H1 (cell line): ENCODE results near the gene PBX3. TPM values are rescaled to one million over a fixed set of nuclear protein-coding genes. Genes with fewer than 3 reads are reported as not detected.

Source experiments
- CTCF ChIA-PET: fragments of 300-600 bp; sonication (Branson Sonifier 250); formaldehyde crosslinking; loops from one replicate; lab custom pipeline; 2021; ENCODE audit not compliant: partially characterized antibody; lab: Charles Lee
- POLR2A ChIA-PET: fragments of 300-600 bp; sonication (Branson Sonifier 250); formaldehyde crosslinking; loops from one replicate; lab custom pipeline; 2021; ENCODE audit warnings: inconsistent platforms; ENCODE audit not compliant: partially characterized antibody; lab: Charles Lee
- DNase-seq, 2 experiments: peaks; one replicate each; pipeline versions ENCODE4 v3.0.0 to v3.0.0-alpha.2; 2010 to 2022; ENCODE audit warnings: low spot score in 2 of 2, low read depth in 1 of 2, mixed read lengths in 1 of 2
- FAIRE-seq: peaks from 2 replicates; lab custom pipeline; 2011; peaks lifted over from hg19 to GRCh38; lab: Jason Lieb, UNC
- H2AFZ ChIP-seq: 2 replicates; pipeline ENCODE4 v1.8.1; 2012; ENCODE audit warnings: low read length, inconsistent platforms
- H2AK5ac ChIP-seq: 2 replicates; pipeline ENCODE4 v1.6.1; 2013; ENCODE audit warnings: low read depth, low read length
- H2BK120ac ChIP-seq: replicated peaks from 2 replicates; pipeline ENCODE3; 2013; ENCODE audit warnings: low read depth, low read length, inconsistent platforms
- H2BK12ac ChIP-seq: 2 replicates; pipeline ENCODE4 v1.6.1; 2013; ENCODE audit warnings: low read depth, low read length
- H2BK15ac ChIP-seq: 2 replicates; pipeline ENCODE4 v1.6.1; 2013; ENCODE audit warnings: low read length
- H2BK20ac ChIP-seq: 2 replicates; pipeline ENCODE4 v1.6.1; 2013; ENCODE audit warnings: low read length
- H2BK5ac ChIP-seq: 2 replicates; pipeline ENCODE4 v1.6.1; 2013; ENCODE audit warnings: low read depth, low read length
- H3K14ac ChIP-seq: 2 replicates; pipeline ENCODE4 v1.6.1; 2013; ENCODE audit warnings: inconsistent platforms; ENCODE audit not compliant: insufficient read length
- H3K18ac ChIP-seq: 2 replicates; pipeline ENCODE4 v1.6.1; 2013; ENCODE audit warnings: low read length; ENCODE audit errors: extremely low read depth
- H3K23ac ChIP-seq: 2 replicates; pipeline ENCODE4 v1.6.1; 2013; ENCODE audit warnings: inconsistent platforms; ENCODE audit not compliant: insufficient read length
- H3K23me2 ChIP-seq: 2 replicates; pipeline ENCODE4 v1.6.1; 2013; ENCODE audit warnings: low read depth, low read length
- H3K27ac ChIP-seq: 2 replicates; pipeline ENCODE4 v1.6.1; 2011; ENCODE audit warnings: low read depth, low read length, inconsistent platforms
- H3K27me3 ChIP-seq, 4 experiments: replicated peaks in 1 of 4; 1 replicate in 1 of 4; 2 replicates in 3 of 4; pipeline versions ENCODE4 v1.6.1 to v1.8.1; 2011 to 2013; ENCODE audit warnings: low read length in 3 of 4, mild to moderate bottlenecking in 3 of 4, inconsistent platforms in 2 of 4, mixed read lengths in 2 of 4, moderate library complexity in 1 of 4; ENCODE audit not compliant: control insufficient read depth in 3 of 4, insufficient read depth in 3 of 4; ENCODE audit errors: extremely low read depth in 1 of 4
- H3K36me3 ChIP-seq, 4 experiments: 2 replicates each; pipeline versions ENCODE4 v1.6.1 to v1.8.1; 2011 to 2013; ENCODE audit warnings: mild to moderate bottlenecking in 4 of 4, low read length in 3 of 4, moderate library complexity in 2 of 4, control low read depth in 1 of 4, inconsistent platforms in 1 of 4; ENCODE audit not compliant: insufficient read depth in 4 of 4, control insufficient read depth in 2 of 4
- H3K4ac ChIP-seq: replicated peaks from 2 replicates; pipeline ENCODE3; 2013; ENCODE audit warnings: low read length, low read depth, mixed read lengths, inconsistent platforms; ENCODE audit not compliant: insufficient read length
- H3K4me1 ChIP-seq, 4 experiments: replicated peaks in 1 of 4; 1 replicate in 1 of 4; 2 replicates in 3 of 4; pipeline versions ENCODE4 v1.6.1 to v1.8.1; 2011 to 2013; ENCODE audit warnings: low read length in 3 of 4, inconsistent platforms in 2 of 4, mixed read lengths in 1 of 4; ENCODE audit not compliant: insufficient read depth in 4 of 4, control insufficient read depth in 3 of 4
- H3K4me2 ChIP-seq, 2 experiments: 2 replicates each; pipeline versions ENCODE4 v1.6.1 to v1.8.1; 2011 to 2013; ENCODE audit warnings: low read depth in 2 of 2, low read length in 2 of 2, control low read depth in 1 of 2, inconsistent platforms in 1 of 2, mild to moderate bottlenecking in 1 of 2; ENCODE audit not compliant: insufficient read depth in 1 of 2
- H3K4me3 ChIP-seq, 4 experiments: fragments of 200-600, 300-600 bp in 1 of 4; sonication (generic), shearing (Covaris generic), sonication (Bioruptor Twin) in 1 of 4; 2 replicates each; pipeline versions ENCODE4 v1.5.1 to v1.8.1; 2011 to 2016; ENCODE audit warnings: low read length in 4 of 4, low read depth in 3 of 4, control low read depth in 2 of 4, inconsistent platforms in 2 of 4, mild to moderate bottlenecking in 2 of 4, mixed read lengths in 1 of 4, moderate library complexity in 1 of 4; ENCODE audit not compliant: insufficient read depth in 2 of 4; ENCODE audit errors: extremely low read depth in 1 of 4
- H3K56ac ChIP-seq: replicated peaks from 2 replicates; pipeline ENCODE3; 2013; ENCODE audit warnings: low read depth, mild to moderate bottlenecking, mixed read lengths, low read length, inconsistent platforms; ENCODE audit not compliant: insufficient read length
- H3K79me1 ChIP-seq: 2 replicates; pipeline ENCODE4 v1.6.1; 2013; ENCODE audit warnings: low read depth, low read length, control low read depth
- H3K79me2 ChIP-seq, 2 experiments: 2 replicates each; pipeline versions ENCODE4 v1.6.1 to v1.8.1; 2012 to 2013; ENCODE audit warnings: low read length in 2 of 2, mild to moderate bottlenecking in 2 of 2, inconsistent platforms in 1 of 2; ENCODE audit not compliant: insufficient read depth in 2 of 2, control insufficient read depth in 1 of 2
- H3K9ac ChIP-seq, 4 experiments: replicated peaks in 1 of 4; 1 replicate in 1 of 4; 2 replicates in 3 of 4; pipeline versions ENCODE4 v1.6.1 to v1.8.1; 2011 to 2013; ENCODE audit warnings: low read depth in 3 of 4, low read length in 3 of 4, control low read depth in 2 of 4, mild to moderate bottlenecking in 2 of 4, moderate library complexity in 2 of 4, inconsistent platforms in 1 of 4; ENCODE audit errors: extremely low read depth in 1 of 4
- H3K9me3 ChIP-seq, 2 experiments: 2 replicates each; pipeline versions ENCODE4 v1.6.1 to v1.8.1; 2012 to 2013; ENCODE audit warnings: mild to moderate bottlenecking in 2 of 2, moderate library complexity in 2 of 2, control low read depth in 1 of 2, inconsistent platforms in 1 of 2, low read depth in 1 of 2, low read length in 1 of 2, mixed read lengths in 1 of 2; ENCODE audit not compliant: insufficient read depth in 2 of 2
- H4K20me1 ChIP-seq, 2 experiments: replicated peaks in 1 of 2; 2 replicates each; pipeline versions ENCODE3 to v1.8.1; 2011 to 2013; ENCODE audit warnings: inconsistent platforms in 2 of 2, low read length in 2 of 2, mild to moderate bottlenecking in 1 of 2; ENCODE audit not compliant: insufficient read depth in 2 of 2, control insufficient read depth in 1 of 2
- H4K5ac ChIP-seq: 2 replicates; pipeline ENCODE4 v1.6.1; 2013; ENCODE audit warnings: low read length, low read depth, mixed read lengths, inconsistent platforms; ENCODE audit not compliant: insufficient read length
- H4K8ac ChIP-seq: 2 replicates; pipeline ENCODE4 v1.8.0; 2013; ENCODE audit warnings: mild to moderate bottlenecking, moderate library complexity, low read length, inconsistent platforms; ENCODE audit not compliant: insufficient read depth; ENCODE audit errors: extremely low read depth
- H4K91ac ChIP-seq: replicated peaks from 2 replicates; pipeline ENCODE3; 2013; ENCODE audit warnings: low read length, mixed read lengths, inconsistent platforms; ENCODE audit not compliant: insufficient read length
- CBX5 ChIP-seq: fragments of 300-800, 300-1000 bp; sonication (generic); IDR thresholded peaks from 2 replicates; pipeline ENCODE4 v1.7.1; 2016; ENCODE audit warnings: antibody characterized with exemption, low read length, low read depth
- E2F6 ChIP-seq: IDR thresholded peaks from 2 replicates; pipeline ENCODE4 v1.6.1; 2012; ENCODE audit warnings: inconsistent platforms
- GABPA ChIP-seq: IDR thresholded peaks from 2 replicates; pipeline ENCODE4 v1.6.1; 2011; ENCODE audit warnings: mild to moderate bottlenecking, low read length, moderate library complexity, borderline replicate concordance; ENCODE audit not compliant: insufficient read depth
- PHF8 ChIP-seq: fragments of 200-600 bp; sonication (generic); conservative IDR thresholded peaks from 2 replicates; pipeline ENCODE4 v1.7.1; 2012; ENCODE audit warnings: low read depth, mild to moderate bottlenecking, inconsistent platforms, low read length, moderate library complexity
- RAD21 ChIP-seq, 2 experiments: IDR thresholded peaks in 1 of 2; conservative IDR thresholded peaks in 1 of 2; 2 replicates each; pipeline ENCODE4 v1.6.1; 2011; ENCODE audit warnings: low read depth in 2 of 2, low read length in 2 of 2, improper control_type of control experiment in 1 of 2, inconsistent platforms in 1 of 2, mild to moderate bottlenecking in 1 of 2, moderate library complexity in 1 of 2
- RNF2 ChIP-seq: fragments of 200-900, 300-1000 bp; sonication (generic); IDR thresholded peaks from 2 replicates; pipeline ENCODE4 v1.7.1; 2016; ENCODE audit warnings: borderline replicate concordance, low read depth, mild to moderate bottlenecking, antibody characterized with exemption, low read length; ENCODE audit not compliant: poor library complexity, severe bottlenecking; ENCODE audit errors: missing control alignments
- TAF1 ChIP-seq: IDR thresholded peaks from 2 replicates; pipeline ENCODE4 v1.6.1; 2011; ENCODE audit warnings: mild to moderate bottlenecking, low read depth, low read length
- WGBS, 2 experiments: shearing (Covaris generic) in 1 of 2; methylation state at CpG; one replicate each; pipeline versions ENCODE4 v1.1.6 to v1.1.7; 2013 to 2015; ENCODE audit warnings: low lambda C conversion rate in 2 of 2, mixed read lengths in 2 of 2, inconsistent platforms in 1 of 2, low coverage in 1 of 2, missing lambda C conversion rate in 1 of 2; ENCODE audit not compliant: insufficient replicate concordance in 2 of 2, insufficient coverage in 1 of 2, insufficient read length in 1 of 2; ENCODE audit errors: extremely low coverage in 1 of 2, missing lambda C conversion rate in 1 of 2; 5-methylcytosine and 5-hydroxymethylcytosine counted together
- polyA plus RNA-seq, 7 experiments: library from polyadenylated mRNA; depleted of rRNA in 3 of 7; stranded (reverse) in 5 of 7; unstranded in 2 of 7; fragments of >200 nt in 5 of 7; fragments of 200-250 nt in 2 of 7; gene quantifications; 1 replicate in 5 of 7; 2 replicates in 1 of 7; 4 replicates in 1 of 7; pipeline versions ENCODE4 v1.2.1 to v1.2.3, GENCODE V29; 2011 to 2013; ENCODE audit warnings: missing spikeins in 2 of 7, mixed read lengths in 2 of 7
- total RNA-seq: library from RNA; stranded (reverse); fragmentation: NEBNext Ultra II Directional; extraction: Animal tissue kit (Norgen Biotek cat#: 25700); gene quantifications from 2 replicates; pipeline ENCODE4 v1.2.1, GENCODE V29; 2021
- TF ChIP-seq, protein P1 (sequence below): IDR thresholded peaks from 2 replicates; pipeline ENCODE4 v1.6.1; 2012; ENCODE audit warnings: inconsistent platforms

Gene PBX3
- total and polyA plus RNA-seq, 2 of the 8 experiments (the other 6 are each of a cell fraction or from before 2014, with no cell fraction given) = 22.7 to 44.3 TPM

- CTCF ChIA-PET = interaction anchor here (1.1 to 1.7 kb wide), 3 partner anchors 113 to 339 kb away, joined by 3 to 4 read pairs (median 3); no protein-coding TSS in a partner anchor
- Histone ChIP-seq H3K36me3 (peaks cover 0 to 16% (median 1%) of the 10 kb centered on the region in 4 experiments; a peak in 1 of 8 replicates), H3K9me3 (no peaks in the 10 kb centered on the region), H3K18ac (peak overlapping the region; percentile 95), H3K27ac (peak overlapping the region; percentile 74; the same call in 1 of the 2 replicates), H4K5ac (peak overlapping the region; percentile 74), H3K14ac (no peak overlapping the region), H3K27me3 (no peaks in the 10 kb centered on the region), H4K8ac (peak overlapping the region; percentile 95), H2BK5ac (peak overlapping the region; percentile 91), H2BK12ac (no peak overlapping the region; the same call in 1 of the 2 replicates), H3K56ac (no peak overlapping the region), H2AK5ac (no peak overlapping the region), H3K4ac (no peak overlapping the region), H3K9ac (peak overlapping the region; percentile 35 to 76 (median 62); a peak in 5 of 7 replicates), H2BK120ac (no peak overlapping the region), H3K79me1 (no peaks in the 10 kb centered on the region), H3K79me2 (peaks cover 0 to 30% of the 10 kb centered on the region in 2 experiments; a peak in 2 of 4 replicates), H3K4me3 (peak overlapping the region; percentile 35 to 84 (median 52); a peak in 6 of 8 replicates), H4K20me1 (no peaks in the 10 kb centered on the region), H2BK20ac (peak overlapping the region; percentile 38; the same call in 1 of the 2 replicates), H3K23me2 (peaks cover 15% of the 10 kb centered on the region), H2AFZ (peak overlapping the region; percentile 39; the same call in 1 of the 2 replicates), H3K23ac (no peak overlapping the region), H3K4me1 (peaks cover 4 to 12% (median 9%) of the 10 kb centered on the region in 4 experiments; a peak in 4 of 7 replicates), H2BK15ac (peak overlapping the region; percentile 49; the same call in 1 of the 2 replicates), H3K4me2 (peak overlapping the region; percentile 68 to 87), H4K91ac (peak overlapping the region; percentile 89)
- POLR2A ChIA-PET = interaction anchor here (0.8 to 1.6 kb wide), 5 partner anchors 13 to 890 kb away, joined by 3 to 6 read pairs (median 3); partner anchors contain the start of gene MAPKAP1
- peak; percentile 13 for FAIRE-seq
- WGBS, 2 experiments = 3% methylated on average over 42 of the region's 79 CpGs; no CpG with 5 or more reads in 1 of the 2 experiments
- peak; percentile 94 to 96 for DNase-seq
- TF ChIP-seq PHF8 (peak; percentile 61; the same call in 1 of the 2 replicates), CBX5 (no peak), RNF2 (peak; percentile 79), E2F6 (peak; percentile 100), GABPA (no peak), RAD21 (IDR thresholded peaks at IDR 0.05 in 1 of 2, conservative IDR thresholded peaks at IDR 0.05 in 1 of 2; ENCODE audit: low read depth in 2 of 2, low read length in 2 of 2) (no peak; a peak in 1 of 4 replicates), TAF1 (peak; percentile 55; the same call in 1 of the 2 replicates)
- TF ChIP-seq, protein P1, sequence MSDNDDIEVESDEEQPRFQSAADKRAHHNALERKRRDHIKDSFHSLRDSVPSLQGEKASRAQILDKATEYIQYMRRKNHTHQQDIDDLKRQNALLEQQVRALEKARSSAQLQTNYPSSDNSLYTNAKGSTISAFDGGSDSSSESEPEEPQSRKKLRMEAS = peak; percentile 100
Measured at GRCh38 chr9:125746017-125746773, 978 bp upstream of the PBX3 start.
